ENCODE measurements around the gene MAGIX.

MAGIX gene

GRCh38 chrX:49186125-49187027 is 23.8 kb downstream of the MAGIX start, which contains the start of gene PRICKLE3:
Gene PRICKLE3, minus strand, starts transcription at chrX:49186373. Its CDS starts 76 bp downstream, at chrX:49186297.
- DNase-seq, result peak; percentile 44 to 52

GRCh38 chrX:49187028-49187394 is 24.5 kb downstream of the MAGIX start:
- DNase-seq, result no peak

GRCh38 chrX:49187526-49187925 is 25.0 kb downstream of the MAGIX start:
- no peak for DNase-seq

- no peak for DNase-seq
These were observed 26.0 kb downstream of the MAGIX start for GRCh38 chrX:49188468-49189076.

- DNase-seq, result no peak
These were observed 27.0 kb downstream of the MAGIX start for GRCh38 chrX:49189606-49190005.

- peak; percentile 99 to 100 for DNase-seq
These were observed 28.4 kb downstream of the MAGIX start for GRCh38 chrX:49190821-49191573.

- DNase-seq, result no peak
These were observed 29.0 kb downstream of the MAGIX start for GRCh38 chrX:49191574-49192011.

GRCh38 chrX:49192722-49193328 is 30.3 kb downstream of the MAGIX start:
- peak; percentile 48 to 56 for DNase-seq

GRCh38 chrX:49193542-49193964 is 31.0 kb downstream of the MAGIX start:
- no peak for DNase-seq

- DNase-seq, result no peak
These were observed 35.1 kb downstream of the MAGIX start for GRCh38 chrX:49197543-49198087.

GRCh38 chrX:49198540-49199314 is 36.2 kb downstream of the MAGIX start:
- no peak for DNase-seq

GRCh38 chrX:49199315-49199595 is 36.7 kb downstream of the MAGIX start:
- DNase-seq, result no peak

- DNase-seq, result peak; percentile 58 to 72
These were observed 37.6 kb downstream of the MAGIX start, which contains the start of gene SYP for GRCh38 chrX:49199906-49200771. Gene SYP, minus strand, starts transcription at chrX:49200193. Its CDS starts 7 bp downstream, at chrX:49200186.

GRCh38 chrX:49202022-49202421 is 39.5 kb downstream of the MAGIX start:
- DNase-seq, result no peak

GRCh38 chrX:49203536-49203935 is 41.0 kb downstream of the MAGIX start:
- DNase-seq, result no peak

- DNase-seq, result no peak
These were observed 41.5 kb downstream of the MAGIX start for GRCh38 chrX:49204017-49204416.

GRCh38 chrX:49204709-49205108 is 42.2 kb downstream of the MAGIX start:
- no peak for DNase-seq

- DNase-seq, result no peak
These were observed 42.9 kb downstream of the MAGIX start for GRCh38 chrX:49205443-49205842.

GRCh38 chrX:49206543-49206942 is 44.0 kb downstream of the MAGIX start:
- DNase-seq, result no peak

- DNase-seq, result no peak
These were observed 45.8 kb downstream of the MAGIX start for GRCh38 chrX:49208399-49208798.
